HG03064 (cell line): Measurements from ENCODE around the gene CASZ1.

Experiments used
- ATAC-seq: cut with Tn5 transposase; IDR thresholded peaks from one replicate; pipeline ENCODE4 v1.9.1; 2021; ENCODE audit warnings: low read depth; ENCODE audit not compliant: unreplicated experiment

CASZ1 gene

DNA sequence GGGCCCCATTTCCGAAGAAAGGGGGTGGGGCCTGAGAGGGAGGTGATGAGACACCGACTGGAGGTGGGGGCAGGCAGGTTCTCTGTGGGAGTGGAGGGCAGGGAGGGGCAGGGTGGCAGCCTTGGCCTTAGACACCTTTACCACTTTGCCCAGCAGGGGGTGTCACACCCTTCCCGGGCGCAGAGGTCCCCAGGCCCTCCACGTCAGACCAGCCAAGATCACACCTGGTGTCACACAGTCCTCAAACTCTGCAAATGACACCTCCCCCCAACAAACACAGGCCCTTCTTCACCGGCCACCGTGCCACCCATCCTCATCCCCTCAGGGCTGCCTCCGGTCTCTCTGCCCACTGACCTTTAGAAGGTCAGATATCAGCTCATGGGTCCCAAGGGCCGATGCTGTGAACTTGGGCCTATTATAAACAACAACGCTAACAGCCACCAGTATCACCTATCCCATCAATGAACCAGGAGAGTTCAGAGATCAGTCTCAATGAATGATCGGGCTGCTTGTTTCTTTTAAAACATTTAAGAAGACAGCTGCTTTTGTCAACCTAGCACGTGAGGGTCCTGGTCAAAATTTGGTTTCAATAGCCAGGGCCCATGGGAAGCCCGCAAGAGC, 103.9 kb downstream of the CASZ1 start:
- ATAC-seq = no peak

GRCh38 chr1:10691740-10692125, 104.7 kb downstream of the CASZ1 start:
- ATAC-seq = no peak

GRCh38 chr1:10691075-10691739, 105.2 kb downstream of the CASZ1 start:
- ATAC-seq = no peak

DNA sequence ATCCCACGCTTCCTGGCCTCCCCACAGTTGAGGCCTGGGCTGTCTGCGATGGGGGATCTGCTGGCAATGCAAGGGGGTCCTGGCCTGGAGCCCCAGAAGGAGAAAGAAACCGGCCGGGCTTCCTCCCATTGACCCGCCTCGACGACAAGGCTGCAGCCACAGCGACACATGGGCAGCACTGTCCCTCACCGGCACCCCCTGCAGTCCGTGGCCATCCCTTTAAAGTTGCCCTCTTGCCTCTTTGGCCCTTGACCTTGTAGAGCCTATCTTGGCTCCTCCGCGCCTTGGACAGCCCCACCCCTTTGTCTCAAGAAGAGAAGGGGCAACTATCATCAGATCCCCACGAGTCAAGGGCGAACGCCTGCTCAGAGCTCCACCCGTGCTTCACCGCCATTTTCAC, 106.0 kb downstream of the CASZ1 start:
- ATAC-seq = no peak

- ATAC-seq = no peak
Observed at GRCh38 chr1:10688409-10688786, 108.0 kb downstream of the CASZ1 start.

DNA sequence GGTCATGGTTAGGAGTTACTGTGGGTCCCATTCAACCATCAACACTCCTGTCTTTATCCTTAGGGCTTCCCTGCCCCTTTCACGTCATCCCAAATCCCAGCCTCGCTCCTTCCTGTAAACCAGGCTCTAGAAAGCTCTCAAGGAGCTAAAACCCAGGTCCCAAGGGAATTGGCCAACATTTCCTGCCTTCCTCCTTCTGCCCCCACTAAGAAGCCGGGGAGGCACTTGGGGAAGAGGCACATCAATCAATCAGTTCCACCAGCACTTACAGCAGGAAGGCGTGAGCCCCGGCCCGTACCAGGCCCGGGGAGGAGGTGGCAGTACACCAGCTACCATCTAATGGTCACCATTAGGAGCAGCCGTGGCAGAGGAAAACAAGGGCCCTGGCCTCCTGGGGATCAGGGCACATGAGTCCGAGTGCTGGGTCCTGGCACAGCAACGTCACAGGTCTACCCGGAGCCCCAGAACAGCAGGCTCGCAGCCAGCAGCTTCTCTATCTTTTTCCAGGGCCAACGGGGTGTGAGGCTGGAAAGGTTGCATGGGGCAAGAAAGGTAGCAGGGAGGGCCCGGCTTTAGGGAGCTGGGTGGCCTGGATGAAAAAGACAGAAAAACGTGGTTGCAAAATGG, 108.6 kb downstream of the CASZ1 start:
- no peak for ATAC-seq

DNA sequence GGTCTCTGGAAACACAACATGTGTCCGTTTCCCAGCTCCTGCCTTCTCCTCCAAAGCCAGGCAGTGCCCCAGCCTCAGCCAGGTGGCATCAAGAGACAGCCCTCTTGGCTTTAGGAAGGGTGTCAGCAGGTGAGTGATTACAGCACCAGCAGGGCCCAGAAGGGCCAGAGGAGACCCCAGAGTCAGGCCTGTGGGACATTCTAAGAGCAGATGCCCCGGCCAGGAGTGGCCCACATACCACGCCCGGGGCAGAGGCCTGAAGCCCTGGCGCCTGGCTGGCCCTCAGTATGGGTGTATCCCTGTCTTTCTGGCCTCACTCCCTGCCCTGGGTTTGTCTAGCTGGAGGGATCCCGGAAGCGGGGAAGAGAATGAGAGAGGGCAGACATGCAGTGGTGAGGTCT, 109.2 kb downstream of the CASZ1 start:
- ATAC-seq = no peak

DNA sequence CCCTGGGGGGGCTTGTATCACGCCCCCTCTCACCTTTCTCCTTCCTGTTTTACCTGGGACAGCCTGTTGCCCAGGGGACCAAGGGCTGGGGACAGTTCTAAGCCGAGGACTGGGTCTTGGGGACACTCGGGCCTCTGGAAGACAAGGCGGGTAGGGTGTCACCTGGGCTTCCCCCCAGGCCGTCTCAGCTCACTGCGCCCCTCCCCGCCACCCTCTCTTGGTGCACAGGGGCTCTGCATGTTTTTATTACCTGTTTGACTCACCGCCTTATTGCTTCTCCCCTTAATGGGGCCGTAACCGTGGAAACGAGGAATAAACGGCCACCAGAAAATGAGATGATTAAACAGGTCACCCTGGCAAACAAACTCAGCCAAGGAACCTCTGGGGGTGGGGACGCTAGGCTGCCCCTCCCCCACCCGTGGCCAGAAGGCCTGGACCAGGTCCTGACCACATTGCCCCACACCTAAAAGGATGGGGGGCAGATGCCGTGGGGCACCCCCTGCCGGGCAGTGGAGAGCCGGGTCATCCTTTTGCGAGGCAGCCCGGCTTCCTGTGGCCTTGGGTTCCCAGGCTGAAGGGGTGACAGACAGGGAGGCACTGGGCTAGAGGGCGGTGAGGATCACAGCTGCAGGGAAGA, 109.9 kb downstream of the CASZ1 start:
- ATAC-seq = no peak

- ATAC-seq = no peak
Observed at GRCh38 chr1:10685808-10686403, 110.5 kb downstream of the CASZ1 start.

DNA sequence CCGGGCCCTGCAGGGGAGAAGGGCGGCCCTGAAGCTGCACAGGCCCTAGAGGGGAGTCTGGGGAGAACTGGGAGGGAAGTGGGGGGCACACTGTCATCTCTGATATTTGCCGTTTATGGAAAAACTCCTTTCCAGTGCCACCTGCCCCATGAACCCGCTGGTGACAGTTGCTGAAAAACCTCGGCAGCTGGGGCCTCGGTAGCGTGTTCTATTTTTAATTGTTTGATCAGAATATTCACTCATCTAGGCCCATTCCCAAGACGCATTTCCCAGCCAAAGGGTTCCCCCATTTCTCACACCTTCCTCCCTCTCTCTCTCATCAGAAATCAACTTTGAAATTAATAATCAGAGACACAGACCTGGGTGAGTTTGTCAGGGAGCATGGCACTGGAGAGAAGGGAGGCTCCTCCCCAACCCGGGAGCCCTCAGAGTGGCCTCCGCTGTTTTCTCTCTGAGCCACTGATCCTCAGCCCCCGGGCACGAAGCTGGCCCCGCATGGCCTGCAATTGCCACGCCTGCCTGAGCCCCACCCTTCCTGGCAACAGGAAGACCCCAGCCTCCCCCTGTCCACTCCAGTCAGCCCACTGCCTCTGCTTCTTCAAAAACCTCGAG, 111.1 kb downstream of the CASZ1 start:
- ATAC-seq = no peak

GRCh38 chr1:10684221-10684620, 112.2 kb downstream of the CASZ1 start:
- ATAC-seq = no peak

- ATAC-seq = no peak
Observed at GRCh38 chr1:10682449-10683309, 113.8 kb downstream of the CASZ1 start.

DNA sequence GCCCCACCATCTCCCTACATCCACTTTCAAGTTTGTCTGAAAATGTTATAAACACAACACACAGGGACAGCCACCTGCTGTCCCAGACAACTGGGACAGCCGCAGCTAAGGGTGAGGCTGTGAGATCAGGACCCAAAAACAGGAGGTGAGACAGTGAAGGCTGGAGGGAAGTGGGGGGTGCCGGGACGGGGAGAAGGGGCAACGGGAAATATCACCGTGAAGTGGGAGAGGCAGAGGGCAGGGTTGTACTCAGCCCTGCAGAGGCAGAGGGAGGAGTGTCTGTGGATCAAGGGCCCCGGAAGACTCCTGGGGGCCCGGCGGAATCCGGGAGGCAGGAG, 114.4 kb downstream of the CASZ1 start:
- no peak for ATAC-seq

DNA sequence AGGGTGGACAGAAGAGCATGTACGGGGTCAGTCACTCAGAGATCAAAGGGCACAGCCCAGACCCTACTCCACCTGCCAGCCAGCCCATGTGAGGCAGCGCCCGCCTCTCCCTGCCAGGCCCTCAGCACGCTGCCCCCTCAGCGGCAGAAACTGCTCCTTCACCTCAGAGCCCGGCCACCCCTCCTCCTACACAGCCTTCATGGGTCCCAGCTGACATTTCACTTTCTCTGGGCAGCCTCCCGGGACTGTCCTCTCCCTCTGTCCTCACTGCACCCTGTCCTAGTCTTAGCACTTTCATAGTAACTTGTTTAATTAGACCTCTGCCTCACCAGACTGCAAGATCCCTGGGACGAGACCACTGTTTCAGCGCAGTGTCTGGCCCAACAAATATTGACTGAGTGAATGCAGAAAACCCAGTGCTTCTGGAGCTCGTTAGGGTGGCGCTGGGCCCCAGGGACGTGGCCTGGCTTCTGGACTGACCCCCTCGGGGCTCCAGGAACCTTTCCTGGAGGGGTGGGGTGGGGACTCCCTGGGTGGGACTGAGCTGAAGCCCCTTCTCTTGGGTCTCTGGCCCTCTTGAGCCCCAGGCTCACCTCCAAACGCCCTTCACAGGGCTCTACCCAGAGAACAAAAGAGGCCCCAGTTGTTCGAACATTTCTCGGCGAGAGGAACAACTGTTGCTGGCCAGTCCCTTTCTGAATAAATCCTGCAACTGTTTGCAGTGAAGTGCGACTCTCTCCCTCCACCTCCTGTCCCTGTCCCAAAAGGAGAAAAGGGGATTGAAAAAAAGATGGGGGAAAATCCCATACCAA, 114.9 kb downstream of the CASZ1 start:
- ATAC-seq = no peak

- ATAC-seq = no peak
Observed at GRCh38 chr1:10680487-10680886, 116.0 kb downstream of the CASZ1 start.

- no peak for ATAC-seq
Observed at GRCh38 chr1:10679496-10680220, 116.8 kb downstream of the CASZ1 start.

DNA sequence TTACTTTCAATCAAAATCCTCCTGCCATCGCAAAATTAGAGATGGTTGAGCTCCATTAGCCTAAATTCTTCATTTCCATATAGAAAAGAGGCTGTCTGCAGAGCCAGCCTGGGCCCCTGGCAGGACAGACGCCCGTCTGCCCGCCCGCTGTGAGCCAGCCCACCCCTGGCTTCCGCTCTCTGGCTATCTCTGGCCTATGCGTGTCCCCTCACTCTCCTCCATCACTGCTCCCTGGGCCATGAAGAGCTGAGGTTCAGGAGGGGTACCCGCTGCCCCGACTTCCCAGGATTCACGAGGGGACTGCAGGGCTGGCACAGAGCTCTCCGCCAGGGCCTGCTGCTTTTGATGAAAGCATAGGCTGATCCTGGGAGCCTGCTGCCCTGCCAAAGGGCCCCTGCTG, 117.6 kb downstream of the CASZ1 start:
- ATAC-seq = no peak

GRCh38 chr1:10678402-10678801, 118.0 kb downstream of the CASZ1 start:
- ATAC-seq = no peak
